GM13976 (cell line): ENCODE results near the gene RPS6KA2.

ENCODE experiments used
- DNase-seq: peaks from one replicate; pipeline ENCODE4 v3.0.0; 2012; ENCODE audit warnings: low spot score
- CTCF ChIP-seq: IDR thresholded peaks from 2 replicates; pipeline ENCODE4 v1.5.1; 2012; ENCODE audit warnings: borderline replicate concordance, mild to moderate bottlenecking; ENCODE audit not compliant: insufficient read depth; ENCODE audit errors: extremely low read depth, missing control alignments, control extremely low read depth
- in situ Hi-C: fragments of 300-500 bp; cut with MboI; formaldehyde crosslinking; loops from one replicate; pipeline ENCODE4 v1.12.0; 2022; ENCODE audit warnings: low sequenced_read_pairs, mixed read lengths, inconsistent platforms; ENCODE audit not compliant: unreplicated experiment

RPS6KA2 gene

GRCh38 chr6:166450167-166450873 is 176.7 kb downstream of the RPS6KA2 start:
- no peak for TF ChIP-seq CTCF
- in situ Hi-C loops = no loop called here
- DNase-seq = no peak

GRCh38 chr6:166449641-166450040 is 177.4 kb downstream of the RPS6KA2 start:
- in situ Hi-C loops = no loop called here
- no peak for DNase-seq
- TF ChIP-seq CTCF = no peak

- in situ Hi-C loops = no loop called here
- no peak for TF ChIP-seq CTCF
- DNase-seq = no peak
Observed at GRCh38 chr6:166449036-166449435, 178.0 kb downstream of the RPS6KA2 start.

- TF ChIP-seq CTCF = no peak
- DNase-seq = no peak
- in situ Hi-C loops = no loop called here
Observed at GRCh38 chr6:166448432-166448831, 178.6 kb downstream of the RPS6KA2 start.

- in situ Hi-C loops = no loop called here
- DNase-seq = no peak
- TF ChIP-seq CTCF = no peak
Observed at GRCh38 chr6:166446567-166447065, 180.4 kb downstream of the RPS6KA2 start.

GRCh38 chr6:166446146-166446545 is 180.9 kb downstream of the RPS6KA2 start:
- in situ Hi-C loops = no loop called here
- TF ChIP-seq CTCF = no peak
- no peak for DNase-seq

GRCh38 chr6:166444446-166444845 is 182.6 kb downstream of the RPS6KA2 start:
- no peak for DNase-seq
- in situ Hi-C loops = no loop called here
- TF ChIP-seq CTCF = no peak
